Hepatocyte (in vitro differentiated cells): ENCODE results near the gene LSS. TPM values are rescaled to one million over a fixed set of nuclear protein-coding genes. Genes with fewer than 3 reads are reported as not detected.
"Not testable (repeated sequence)": the region's sequence is repeated elsewhere in the genome, so short reads cannot be mapped to it uniquely, and the experiment has no call there.

ENCODE experiments used
- DNase-seq: peaks from one replicate; pipeline ENCODE4 v3.0.0-alpha.2; 2016; ENCODE audit warnings: low spot score
- H2AFZ ChIP-seq: fragments of 200-600 bp; sonication (generic); 2 replicates; pipeline ENCODE4 v1.6.0; 2016; ENCODE audit warnings: antibody characterized with exemption, mild to moderate bottlenecking
- H3K27ac ChIP-seq: fragments of 200-600 bp; sonication (generic); 2 replicates; pipeline ENCODE4 v1.5.1; 2016; ENCODE audit warnings: mild to moderate bottlenecking
- H3K27me3 ChIP-seq: fragments of 200-600 bp; sonication (generic); 2 replicates; pipeline ENCODE4 v1.6.1; 2016
- H3K36me3 ChIP-seq: fragments of 200-600 bp; sonication (generic); replicated peaks from 2 replicates; pipeline ENCODE4 v1.5.1; 2016; ENCODE audit warnings: low read depth; ENCODE audit not compliant: insufficient read depth
- H3K4me1 ChIP-seq: fragments of 200-600 bp; sonication (generic); 2 replicates; pipeline ENCODE4 v1.5.1; 2016; ENCODE audit warnings: mild to moderate bottlenecking, moderate library complexity; ENCODE audit not compliant: insufficient read depth
- H3K4me2 ChIP-seq: fragments of 200-600 bp; sonication (generic); 2 replicates; pipeline ENCODE4 v1.6.0; 2016
- H3K4me3 ChIP-seq: fragments of 200-600 bp; sonication (generic); 2 replicates; pipeline ENCODE4 v1.5.1; 2016; ENCODE audit warnings: mild to moderate bottlenecking
- H3K79me2 ChIP-seq: fragments of 200-600 bp; sonication (generic); 2 replicates; pipeline ENCODE4 v1.6.0; 2017; ENCODE audit warnings: mild to moderate bottlenecking
- H3K9me2 ChIP-seq: fragments of 200-600 bp; sonication (generic); replicated peaks from 2 replicates; pipeline ENCODE4 v1.6.0; 2017; ENCODE audit warnings: mild to moderate bottlenecking; ENCODE audit not compliant: insufficient read depth
- H3K9me3 ChIP-seq: fragments of 200-600 bp; sonication (generic); 2 replicates; pipeline ENCODE4 v1.5.1; 2016; ENCODE audit warnings: low read depth, mild to moderate bottlenecking
- H4K20me1 ChIP-seq: fragments of 200-600 bp; sonication (generic); 2 replicates; pipeline ENCODE4 v1.6.0; 2016; ENCODE audit warnings: mild to moderate bottlenecking; ENCODE audit not compliant: insufficient read depth, poor library complexity, severe bottlenecking
- CTCF ChIP-seq: fragments of 200-600 bp; sonication (generic); IDR thresholded peaks from 2 replicates; pipeline ENCODE4 v1.5.1; 2016; ENCODE audit warnings: antibody characterized with exemption, mild to moderate bottlenecking; ENCODE audit not compliant: poor library complexity
- EZH2 ChIP-seq: fragments of 200-600 bp; sonication (generic); IDR thresholded peaks from 2 replicates; pipeline ENCODE4 v1.6.1; 2016; ENCODE audit warnings: antibody characterized with exemption, mild to moderate bottlenecking, borderline replicate concordance
- EZH2phosphoT487 ChIP-seq: fragments of 200-600 bp; sonication (generic); IDR thresholded peaks from one replicate; pipeline ENCODE4 v1.6.1; 2018; ENCODE audit warnings: antibody characterized with exemption, mild to moderate bottlenecking, low read depth, moderate library complexity; ENCODE audit not compliant: unreplicated experiment, severe bottlenecking
- WGBS: methylation state at CpG from one replicate; pipeline ENCODE4 v1.1.6; 2016; ENCODE audit warnings: low lambda C conversion rate; ENCODE audit errors: missing lambda C conversion rate; 5-methylcytosine and 5-hydroxymethylcytosine counted together
- polyA plus RNA-seq: library from polyadenylated mRNA; unstranded; fragments of >200 nt; fragmentation: Nextera tagmentation; extraction: Ambion mirVana; gene quantifications from 2 replicates; pipeline ENCODE4 v1.2.1, GENCODE V29; 2016
- total RNA-seq: library from RNA; depleted of rRNA; stranded (reverse); fragments of >200 nt; gene quantifications from 2 replicates; pipeline ENCODE4 v1.2.3, GENCODE V29; 2014

LSS gene
- total and polyA plus RNA-seq, 2 experiments from 2014 or later: 131 to 146 TPM

DNA sequence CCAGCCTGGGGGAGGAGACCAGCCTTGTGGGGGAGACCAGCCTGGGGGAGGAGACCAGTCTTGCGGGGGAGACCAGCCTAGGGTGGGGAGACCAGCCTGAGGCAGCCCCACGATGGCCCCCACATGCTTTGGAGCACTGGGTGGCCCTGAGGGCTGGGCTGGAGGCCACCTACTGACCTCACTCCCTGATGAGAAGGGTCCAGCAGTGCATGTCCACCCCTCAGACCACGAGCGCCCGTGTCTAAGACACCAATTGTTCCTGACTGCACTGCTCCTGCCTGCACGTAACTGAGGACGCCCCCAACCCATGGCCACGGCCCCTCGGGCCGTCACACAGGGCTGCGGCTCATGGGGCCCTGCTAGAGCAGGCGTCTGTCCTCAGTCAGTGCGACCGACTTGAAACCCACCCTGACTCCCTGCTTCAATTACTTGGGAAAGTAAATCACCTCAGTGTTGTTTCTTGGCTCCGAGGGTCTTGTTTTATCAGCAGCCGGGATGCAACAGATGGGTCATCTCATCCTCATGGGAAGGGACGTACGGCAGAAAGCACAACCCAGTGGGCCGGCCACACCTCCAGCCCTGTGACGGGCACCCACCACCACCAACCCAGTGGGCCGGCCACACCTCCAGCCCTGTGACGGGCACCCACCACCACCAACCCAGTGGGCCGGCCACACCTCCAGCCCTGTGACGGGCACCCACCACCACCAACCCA, 44.5 kb downstream of the LSS start, which contains the start of gene SPATC1L:
SPATC1L (minus strand) TSS at position 550 of the 715 bp plus-strand sequence. CDS start 1,643 bp downstream, outside the sequence.
- H3K4me3 ChIP-seq: peak within 1 kb of the TSS; percentile 88
- no peaks in the 10 kb centered on the region for H4K20me1 ChIP-seq
- TF ChIP-seq EZH2 (no peak), EZH2phosphoT487 (no peak), CTCF (no peak)
- H3K9me3 ChIP-seq: no peaks in the 10 kb centered on the region
- H3K27me3 ChIP-seq: no peaks in the 10 kb centered on the region
- H3K4me1 ChIP-seq: peaks cover 5% of the 10 kb centered on the region
- H3K36me3 ChIP-seq: no peaks in the 10 kb centered on the region
- H3K4me2 ChIP-seq: peak within 1 kb of the TSS; percentile 91
- whole genome bisulfite sequencing: 3% methylated on average over 18 of the region's 24 CpGs
- peak within 1 kb of the TSS; percentile 84 for H2AFZ ChIP-seq
- no peaks in the 10 kb centered on the region for H3K9me2 ChIP-seq
- DNase-seq: peak; percentile 81
- no peaks in the 10 kb centered on the region for H3K79me2 ChIP-seq
- H3K27ac ChIP-seq: peak within 1 kb of the TSS; percentile 93

GRCh38 chr21:46183337-46183909, 45.2 kb downstream of the LSS start:
- not testable (repeated sequence) for H2AFZ ChIP-seq, H3K79me2 ChIP-seq, H3K9me2 ChIP-seq, H3K4me1 ChIP-seq, H4K20me1 ChIP-seq, H3K27me3 ChIP-seq, H3K27ac ChIP-seq, H3K36me3 ChIP-seq, H3K4me3 ChIP-seq, H3K9me3 ChIP-seq
- WGBS: 89% methylated on average over 2 of the region's 13 CpGs
- DNase-seq: peak; percentile 9
- H3K4me2 ChIP-seq: peak overlapping the region; percentile 91

DNA sequence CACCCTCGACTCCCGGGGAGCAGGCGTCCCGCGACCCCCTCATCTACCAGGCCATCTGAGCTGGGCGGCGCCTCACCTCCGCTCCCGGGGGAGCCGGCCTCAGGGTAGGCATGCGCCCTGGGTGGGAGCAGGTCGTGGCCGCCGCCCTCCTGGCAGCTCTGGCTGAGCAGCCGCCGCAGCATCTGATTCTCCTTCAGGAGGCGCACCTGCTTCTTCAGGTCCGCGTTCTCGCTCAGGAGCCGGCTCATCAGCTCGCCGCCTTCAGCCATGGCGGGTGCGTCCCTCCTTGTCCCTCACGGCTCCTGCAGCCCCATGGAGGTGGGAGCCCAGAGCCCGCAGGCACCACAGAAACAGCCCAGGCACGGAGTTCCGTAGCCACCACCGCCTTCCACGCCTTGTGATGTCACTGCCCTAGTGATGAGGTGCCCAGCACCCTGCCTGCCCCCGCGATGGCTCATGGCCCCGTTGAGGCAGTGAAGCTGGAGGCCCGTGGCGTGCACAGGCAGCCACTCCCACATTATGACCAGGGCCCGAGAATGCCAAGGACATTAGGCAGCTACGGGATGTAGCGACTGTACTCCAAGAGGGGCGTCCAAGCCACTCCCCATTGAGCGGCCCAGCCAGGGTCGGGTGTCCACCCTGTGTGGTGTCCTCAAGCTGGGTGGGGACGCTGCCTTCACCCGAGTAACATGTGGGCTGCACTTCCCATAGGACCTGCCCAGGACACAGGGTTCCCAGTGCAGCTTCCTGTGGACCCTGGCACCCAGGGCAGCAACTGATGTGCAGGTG, 45.8 kb downstream of the LSS start:
- Histone ChIP-seq H3K79me2 (peaks cover 1% of the 10 kb centered on the region), H2AFZ (no peak overlapping the region), H3K4me3 (no peak overlapping the region), H3K36me3 (no peaks in the 10 kb centered on the region), H3K27me3 (no peaks in the 10 kb centered on the region), H3K9me3 (peaks cover 1% of the 10 kb centered on the region), H3K4me1 (no peaks in the 10 kb centered on the region), H3K27ac (no peak overlapping the region), H4K20me1 (no peaks in the 10 kb centered on the region), H3K9me2 (no peaks in the 10 kb centered on the region), H3K4me2 (no peak overlapping the region)
- no peak for TF ChIP-seq EZH2
- no peak for TF ChIP-seq CTCF
- no peak for TF ChIP-seq EZH2phosphoT487
- WGBS: 95% methylated on average over 38 of the region's 44 CpGs
- peak; percentile 8 for DNase-seq
